DMS79 (cell line): ENCODE measurements around the gene SYNJ2BP.
"Not testable (repeated sequence)": the region's sequence is repeated elsewhere in the genome, so short reads cannot be mapped to it uniquely, and the experiment has no call there.

Experiments used
- DNase-seq: peaks from one replicate; lab custom pipeline; 2025; lab: John Stamatoyannopoulos, UW

SYNJ2BP gene

GRCh38 chr14:70416725-70417349, at the start of gene SYNJ2BP:
TSS of gene SYNJ2BP (minus strand) at chr14:70417090. CDS start at chr14:70416963, 127 bp downstream.
- DNase-seq: peak; percentile 88

GRCh38 chr14:70454731-70455130, 37.8 kb upstream of the SYNJ2BP start:
- DNase-seq: no peak

DNA sequence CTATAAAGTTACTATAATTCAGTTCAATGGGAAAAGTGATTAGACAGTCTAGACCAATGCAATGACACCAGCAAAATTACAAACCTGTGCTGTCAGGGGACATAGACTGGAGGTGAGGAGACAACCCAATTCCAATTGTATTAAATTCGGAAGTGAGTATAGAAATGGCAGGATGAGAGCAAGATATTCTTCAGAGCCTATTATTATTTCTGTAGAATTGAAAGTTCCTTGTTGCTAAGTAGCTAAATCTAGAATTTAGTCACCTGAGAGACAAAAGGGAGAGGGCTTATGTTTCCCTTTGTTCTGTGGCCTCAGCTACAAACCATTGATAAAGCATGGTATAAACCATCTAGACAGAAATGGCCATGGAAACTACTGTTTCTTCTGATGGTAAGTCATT, 35.0 kb upstream of the SYNJ2BP start, which contains the start of gene ADAM21:
TSS of gene ADAM21 (plus strand) at position 301 of the 400 bp plus-strand sequence. CDS start 5,326 bp downstream, outside the sequence.
- DNase-seq: no peak

DNA sequence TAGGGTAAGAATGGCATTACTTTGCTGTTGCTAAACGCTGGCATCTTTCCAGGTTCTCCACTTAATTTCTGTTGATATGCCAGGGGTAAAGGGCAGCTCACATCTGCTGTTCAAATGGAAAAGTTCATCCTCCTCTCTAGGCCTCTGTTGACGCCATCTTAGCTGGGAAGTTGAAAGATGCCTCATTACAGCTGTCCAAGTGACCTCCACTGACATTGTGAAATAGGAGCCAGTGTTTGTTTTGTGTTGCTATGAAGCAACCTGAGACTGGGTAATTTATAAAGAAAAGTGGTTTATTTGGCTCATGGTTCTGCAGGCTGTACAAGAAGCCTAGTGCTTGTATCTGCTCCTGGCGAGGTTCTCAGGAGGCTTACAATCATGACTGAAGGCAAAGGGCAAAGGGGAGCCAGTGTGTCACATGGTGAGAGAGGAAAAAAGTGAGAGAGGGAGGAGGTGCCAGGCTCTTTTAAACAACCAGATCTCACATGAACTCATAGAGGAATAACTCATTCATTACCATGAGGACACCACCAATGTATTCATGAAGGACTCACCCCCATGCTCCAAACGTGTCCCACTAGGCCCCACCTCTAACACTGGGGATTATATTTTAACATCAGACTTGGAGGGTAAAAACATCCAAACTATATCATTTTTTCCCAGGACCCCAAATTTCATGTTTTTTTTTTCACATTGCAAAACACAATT, 31.9 kb upstream of the SYNJ2BP start:
- no peak for DNase-seq

- no peak for DNase-seq
Observed at GRCh38 chr14:70442750-70443149, 25.9 kb upstream of the SYNJ2BP start.

- no peak for DNase-seq
Observed at GRCh38 chr14:70441641-70442040, 24.8 kb upstream of the SYNJ2BP start.

DNA sequence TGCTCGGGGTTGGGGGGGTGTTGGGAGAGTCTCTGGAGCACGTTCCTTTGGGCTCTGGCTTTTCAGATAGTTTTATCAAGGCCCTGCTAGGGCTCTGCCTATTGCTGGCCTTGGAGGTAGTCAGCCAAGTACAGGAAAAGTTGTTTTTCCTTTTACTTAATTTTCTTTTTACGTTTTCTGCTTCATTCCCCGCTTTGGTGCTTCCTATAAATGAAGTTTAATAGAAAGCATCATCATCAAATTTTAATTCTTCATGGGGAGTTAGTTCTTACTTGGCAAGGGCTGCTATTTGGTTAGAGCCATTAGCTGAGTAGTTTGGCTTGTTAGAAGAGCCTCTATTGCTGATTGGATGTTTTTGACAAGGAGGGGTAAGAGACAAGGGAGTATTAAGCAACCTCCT, 20.0 kb upstream of the SYNJ2BP start:
- DNase-seq: no peak

DNA sequence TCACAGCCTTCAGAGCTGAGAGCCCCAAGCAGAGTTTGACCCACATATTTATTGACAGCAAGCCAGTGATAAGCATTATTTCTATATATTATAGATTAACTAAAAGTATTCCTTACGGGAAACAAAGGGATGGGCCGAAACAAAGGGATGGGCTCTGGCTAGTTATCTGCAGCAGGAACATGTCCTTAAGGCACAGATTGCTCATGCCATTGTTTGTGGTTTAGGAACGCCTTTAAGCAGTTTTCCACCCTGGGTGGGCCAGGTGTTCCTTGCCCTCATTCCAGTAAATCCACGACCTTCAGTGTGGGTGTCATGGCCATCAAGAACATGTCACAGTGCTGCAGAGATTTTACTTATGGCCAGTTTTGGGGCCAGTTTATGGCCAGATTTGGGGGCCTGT, 9.7 kb upstream of the SYNJ2BP start:
- DNase-seq: not testable (repeated sequence)

GRCh38 chr14:70425354-70425753, 8.5 kb upstream of the SYNJ2BP start:
- DNase-seq: peak; percentile 1

DNA sequence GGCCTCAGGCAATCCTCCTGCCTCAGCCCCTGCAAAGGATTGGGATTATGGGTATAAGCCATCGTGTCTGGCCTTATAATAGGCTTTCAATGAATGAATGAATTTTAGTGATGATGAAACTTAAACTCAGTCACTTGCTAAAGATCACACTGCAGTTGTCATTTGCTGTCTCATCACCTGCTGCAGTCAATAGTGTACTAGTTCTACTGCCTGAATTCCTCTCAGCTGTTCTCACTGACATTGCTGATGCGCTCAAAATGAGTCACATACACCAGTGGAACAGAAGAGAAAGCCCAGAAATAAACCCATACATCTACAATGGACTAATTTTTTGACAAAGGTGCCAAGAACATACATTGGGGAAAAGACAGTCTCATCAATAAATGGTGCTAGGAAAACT, 5.6 kb upstream of the SYNJ2BP start:
- DNase-seq: no peak

DNA sequence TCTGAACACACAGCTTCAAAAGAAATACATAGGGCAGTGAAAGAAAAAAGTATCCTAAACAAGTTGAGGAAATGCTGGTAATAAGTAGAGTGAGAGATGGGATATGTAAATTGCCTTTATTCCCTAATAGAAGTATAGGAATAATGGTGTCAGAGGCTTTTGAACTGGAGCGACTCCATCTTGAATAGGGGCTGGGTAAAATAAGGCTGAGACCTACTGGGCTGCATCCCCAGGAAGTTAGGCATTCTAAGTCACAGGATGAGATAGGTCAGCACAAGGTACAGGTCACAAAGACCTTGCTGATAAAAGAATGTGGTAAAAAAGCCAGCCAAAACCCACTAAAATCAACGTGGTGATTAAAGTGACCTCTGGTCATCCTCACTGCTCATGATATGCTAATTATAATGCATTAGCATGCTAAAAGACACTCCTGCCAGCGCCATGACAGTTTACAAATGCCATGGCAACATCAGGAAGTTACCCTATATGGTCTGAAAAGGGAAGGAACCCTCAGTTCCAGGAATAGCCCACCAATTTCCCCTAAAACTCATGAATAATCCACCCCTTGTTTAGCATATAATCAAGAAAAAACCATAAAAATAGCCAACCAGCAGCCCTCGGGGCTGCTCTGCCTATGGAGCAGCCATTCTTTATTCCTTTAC, 2.5 kb upstream of the SYNJ2BP start:
- DNase-seq: not testable (repeated sequence)

DNA sequence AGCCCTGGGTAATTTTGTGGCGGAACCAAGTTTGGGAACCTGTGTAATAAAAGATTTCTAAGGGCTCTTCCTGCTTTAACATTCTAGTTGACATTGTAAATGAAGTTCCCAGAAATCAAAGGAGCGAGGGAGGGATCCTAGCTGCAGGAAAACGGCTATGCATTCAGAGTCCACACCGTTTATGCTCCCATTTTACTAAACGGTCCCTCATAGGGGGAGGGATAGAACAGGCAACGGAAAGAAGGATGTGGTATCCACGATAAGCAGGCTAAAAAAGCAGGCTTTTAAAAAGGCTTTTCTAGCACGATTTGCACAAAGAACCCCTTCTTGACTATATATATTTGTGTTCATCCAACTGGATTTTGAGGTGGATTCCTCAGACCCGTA, 559 bp downstream of the SYNJ2BP start:
- peak; percentile 37 for DNase-seq

GRCh38 chr14:70415788-70416187, 1.1 kb downstream of the SYNJ2BP start:
- DNase-seq: peak; percentile 18

GRCh38 chr14:70407621-70408020, 9.3 kb downstream of the SYNJ2BP start:
- DNase-seq: no peak

DNA sequence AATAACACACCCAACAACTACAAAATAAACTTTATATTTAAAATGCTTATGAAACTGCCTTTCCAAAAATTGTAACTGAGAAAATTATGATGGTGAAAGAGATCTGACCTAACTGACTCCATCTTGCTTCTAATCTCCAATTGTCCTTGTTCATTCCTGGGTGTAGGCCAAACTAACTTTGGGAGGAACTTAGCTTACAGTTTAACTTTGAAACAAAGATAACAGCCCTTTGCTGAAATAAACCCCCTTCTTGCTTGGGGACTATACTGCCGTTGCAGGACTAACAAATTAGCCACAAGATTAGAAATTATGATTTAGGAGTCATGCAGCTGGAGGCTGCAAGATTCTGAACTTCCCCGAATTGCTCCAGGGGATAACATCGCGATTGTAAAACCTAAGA, 10.7 kb downstream of the SYNJ2BP start:
- not testable (repeated sequence) for DNase-seq

DNA sequence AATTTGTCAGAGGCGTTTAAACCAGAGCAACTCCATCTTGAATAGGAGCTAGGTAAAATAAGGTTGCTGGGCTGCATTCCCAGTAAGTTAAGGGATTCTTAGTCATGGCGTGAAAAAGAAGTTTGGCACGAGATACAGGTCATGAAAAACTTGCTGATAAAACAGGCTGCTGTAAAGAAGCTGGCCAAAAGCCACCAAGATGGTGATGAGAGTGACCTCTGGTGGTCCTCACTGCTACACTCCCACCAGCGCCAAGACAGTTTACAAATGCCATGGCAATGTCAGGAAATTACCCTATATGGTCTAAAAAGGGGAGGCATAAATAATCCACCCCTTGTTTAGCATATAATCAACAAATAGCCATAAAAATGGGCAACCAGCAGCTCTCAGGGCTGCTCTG, 13.6 kb downstream of the SYNJ2BP start:
- not testable (repeated sequence) for DNase-seq

DNA sequence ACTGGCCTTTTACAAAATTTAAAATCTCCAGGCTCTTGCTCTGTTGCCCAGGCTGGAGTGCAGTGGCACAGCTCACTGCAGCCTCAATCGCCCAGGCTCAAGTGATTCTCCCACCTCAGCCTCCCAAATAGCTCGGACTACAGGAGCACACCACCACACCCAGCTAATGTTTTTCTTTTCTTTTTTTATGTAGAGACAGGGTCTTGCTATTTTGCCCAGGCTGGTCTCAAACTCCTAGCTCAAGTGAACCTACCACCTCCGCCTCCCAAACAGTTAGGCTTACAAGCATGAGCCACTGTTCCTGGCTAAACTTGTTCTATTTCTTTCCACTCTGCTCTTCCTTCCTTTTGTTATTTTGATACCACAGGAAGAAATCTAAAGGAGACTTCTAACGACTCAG, 15.2 kb downstream of the SYNJ2BP start:
- no peak for DNase-seq

DNA sequence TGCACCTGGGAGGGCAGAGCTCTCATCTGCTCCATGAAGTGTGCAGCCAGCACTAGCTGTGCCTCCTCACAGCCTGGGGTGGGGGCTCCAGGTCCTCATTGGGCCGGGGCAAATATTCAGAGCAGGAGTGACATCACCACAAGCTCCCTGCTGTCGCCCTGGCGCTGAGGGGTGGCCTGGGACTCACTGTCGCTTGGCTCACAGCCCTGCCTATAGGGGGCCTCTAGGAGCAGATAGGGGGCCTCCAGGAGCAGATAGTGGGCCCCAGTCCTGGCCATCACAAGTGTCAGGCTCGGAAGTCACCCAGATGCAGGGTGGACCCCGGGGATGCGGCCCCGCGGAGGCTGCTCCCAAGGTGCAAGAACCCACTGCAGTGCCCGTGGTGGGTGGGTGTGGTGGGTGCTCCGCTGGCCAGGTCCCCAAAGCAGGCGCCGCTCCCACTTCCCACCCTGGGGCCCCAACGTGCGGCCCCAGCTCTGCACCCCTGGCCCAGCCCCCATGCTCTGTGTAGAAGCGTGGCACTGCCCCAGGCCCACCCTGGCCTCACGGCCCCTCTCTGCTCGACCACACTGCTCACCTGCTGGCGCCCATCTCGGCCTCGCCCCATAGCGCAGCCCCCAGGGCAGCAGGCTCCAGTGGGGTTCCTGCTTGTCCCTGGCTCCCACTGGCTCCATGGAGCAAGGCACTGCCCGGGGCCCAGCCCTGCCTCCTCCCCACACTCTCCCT, 18.0 kb downstream of the SYNJ2BP start:
- DNase-seq: no peak

GRCh38 chr14:70398280-70398679, 18.6 kb downstream of the SYNJ2BP start:
- DNase-seq: no peak

- no peak for DNase-seq
Observed at GRCh38 chr14:70397746-70398145, 19.1 kb downstream of the SYNJ2BP start.

DNA sequence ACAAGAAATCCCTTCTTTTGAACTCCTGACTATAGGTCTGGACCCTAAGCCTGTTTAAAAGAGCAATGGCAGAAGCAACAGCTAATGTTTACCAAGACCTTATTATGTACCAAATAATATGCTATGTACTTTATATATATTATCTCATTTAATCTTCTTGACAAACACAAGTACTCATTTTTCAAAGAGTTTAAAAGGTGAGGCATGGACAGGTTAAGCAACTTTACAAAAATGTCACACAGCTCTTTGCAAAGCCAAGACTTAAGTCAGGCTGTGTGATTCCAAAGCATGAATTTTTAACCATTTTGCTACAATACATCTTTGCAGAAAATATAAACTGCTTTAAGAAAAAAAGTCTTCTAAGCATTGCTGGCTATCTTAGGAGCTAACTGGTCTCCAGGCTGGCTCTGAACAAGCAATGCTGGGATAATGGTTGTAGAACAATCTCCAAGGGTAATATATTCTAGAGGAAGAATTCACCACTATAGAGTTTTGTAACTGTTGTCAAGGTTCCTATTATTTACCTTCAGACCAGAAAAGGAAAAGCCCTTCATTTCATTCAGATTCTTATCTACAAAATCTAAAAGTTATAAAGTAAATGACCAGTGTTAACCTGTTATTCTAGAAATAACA, 22.1 kb downstream of the SYNJ2BP start:
- DNase-seq: no peak

GRCh38 chr14:70392676-70393075, 24.2 kb downstream of the SYNJ2BP start:
- DNase-seq: no peak
